CMK (cell line): ENCODE measurements around the gene ETHE1.
A peak's percentile ranks its signal among the peaks of the same experiment; 100 is the strongest.

Experiments used
- DNase-seq: peaks from one replicate; pipeline ENCODE4 v3.0.0-alpha.2; 2010; ENCODE audit warnings: low read depth

The ETHE1 gene

GRCh38 chr19:43489310-43489709 is 37.7 kb downstream of the ETHE1 start:
- DNase-seq, result peak; percentile 57

- no peak for DNase-seq
Observed at GRCh38 chr19:43488179-43488578, 38.8 kb downstream of the ETHE1 start.

GRCh38 chr19:43486412-43486811 is 40.6 kb downstream of the ETHE1 start:
- no peak for DNase-seq

GRCh38 chr19:43485951-43486350 is 41.0 kb downstream of the ETHE1 start:
- DNase-seq, result no peak

- no peak for DNase-seq
Observed at GRCh38 chr19:43483281-43483680, 43.7 kb downstream of the ETHE1 start.

GRCh38 chr19:43482193-43482592 is 44.8 kb downstream of the ETHE1 start:
- no peak for DNase-seq

GRCh38 chr19:43481701-43482100 is 45.3 kb downstream of the ETHE1 start:
- DNase-seq, result no peak

GRCh38 chr19:43480574-43480973 is 46.4 kb downstream of the ETHE1 start:
- DNase-seq, result no peak

GRCh38 chr19:43479961-43480561 is 46.9 kb downstream of the ETHE1 start:
- no peak for DNase-seq

- DNase-seq, result no peak
Observed at GRCh38 chr19:43479226-43479625, 47.8 kb downstream of the ETHE1 start.

- no peak for DNase-seq
Observed at GRCh38 chr19:43478323-43478722, 48.7 kb downstream of the ETHE1 start.

GRCh38 chr19:43476606-43477005 is 50.4 kb downstream of the ETHE1 start:
- no peak for DNase-seq

- peak; percentile 84 for DNase-seq
Observed at GRCh38 chr19:43474986-43475705, 51.9 kb downstream of the ETHE1 start.

- no peak for DNase-seq
Observed at GRCh38 chr19:43474487-43474886, 52.5 kb downstream of the ETHE1 start.

- no peak for DNase-seq
Observed at GRCh38 chr19:43471091-43471490, 55.9 kb downstream of the ETHE1 start.

GRCh38 chr19:43470288-43470687 is 56.7 kb downstream of the ETHE1 start:
- no peak for DNase-seq

GRCh38 chr19:43469160-43469480 is 57.9 kb downstream of the ETHE1 start:
- no peak for DNase-seq

GRCh38 chr19:43468354-43469159 is 58.4 kb downstream of the ETHE1 start:
- no peak for DNase-seq

GRCh38 chr19:43467730-43468129 is 59.3 kb downstream of the ETHE1 start:
- DNase-seq, result no peak

GRCh38 chr19:43467276-43467675 is 59.7 kb downstream of the ETHE1 start:
- no peak for DNase-seq

GRCh38 chr19:43466793-43467192 is 60.2 kb downstream of the ETHE1 start:
- no peak for DNase-seq

- DNase-seq, result no peak
Observed at GRCh38 chr19:43465468-43466120, 61.4 kb downstream of the ETHE1 start, which contains the start of gene LYPD3. Gene LYPD3 (minus strand): TSS chr19:43465608. CDS start chr19:43465571, 37 bp downstream.
